ENCODE results near the gene TXK.

DNA sequence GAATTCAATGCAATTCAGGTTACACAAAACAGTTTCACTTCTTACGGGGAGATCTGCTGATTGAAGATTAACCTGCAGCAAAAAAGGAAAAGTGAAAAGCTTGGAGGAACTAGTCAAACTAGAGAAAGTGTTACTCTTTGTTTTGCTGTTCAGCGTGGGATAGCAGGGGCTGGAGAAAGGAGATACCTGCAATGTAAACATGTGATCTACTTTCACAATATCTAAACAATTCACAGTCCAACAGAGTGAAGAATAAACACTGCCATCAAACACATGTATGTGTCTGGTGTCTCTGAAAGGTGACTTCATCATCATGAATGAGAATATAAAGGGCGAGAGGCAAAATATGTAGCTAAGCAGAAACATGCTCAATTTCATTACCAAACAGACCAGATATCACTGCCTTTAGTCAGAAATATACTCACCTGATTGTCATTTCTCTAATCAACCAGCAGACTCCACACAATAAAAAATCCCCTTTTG is 91.0 kb downstream of the TXK start:
- TF ChIP-seq, protein P1, sequence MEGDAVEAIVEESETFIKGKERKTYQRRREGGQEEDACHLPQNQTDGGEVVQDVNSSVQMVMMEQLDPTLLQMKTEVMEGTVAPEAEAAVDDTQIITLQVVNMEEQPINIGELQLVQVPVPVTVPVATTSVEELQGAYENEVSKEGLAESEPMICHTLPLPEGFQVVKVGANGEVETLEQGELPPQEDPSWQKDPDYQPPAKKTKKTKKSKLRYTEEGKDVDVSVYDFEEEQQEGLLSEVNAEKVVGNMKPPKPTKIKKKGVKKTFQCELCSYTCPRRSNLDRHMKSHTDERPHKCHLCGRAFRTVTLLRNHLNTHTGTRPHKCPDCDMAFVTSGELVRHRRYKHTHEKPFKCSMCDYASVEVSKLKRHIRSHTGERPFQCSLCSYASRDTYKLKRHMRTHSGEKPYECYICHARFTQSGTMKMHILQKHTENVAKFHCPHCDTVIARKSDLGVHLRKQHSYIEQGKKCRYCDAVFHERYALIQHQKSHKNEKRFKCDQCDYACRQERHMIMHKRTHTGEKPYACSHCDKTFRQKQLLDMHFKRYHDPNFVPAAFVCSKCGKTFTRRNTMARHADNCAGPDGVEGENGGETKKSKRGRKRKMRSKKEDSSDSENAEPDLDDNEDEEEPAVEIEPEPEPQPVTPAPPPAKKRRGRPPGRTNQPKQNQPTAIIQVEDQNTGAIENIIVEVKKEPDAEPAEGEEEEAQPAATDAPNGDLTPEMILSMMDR (IDR thresholded peaks at IDR 0.05; ENCODE audit: insufficient read depth, low read length) = no peak
- TF ChIP-seq, protein P2, sequence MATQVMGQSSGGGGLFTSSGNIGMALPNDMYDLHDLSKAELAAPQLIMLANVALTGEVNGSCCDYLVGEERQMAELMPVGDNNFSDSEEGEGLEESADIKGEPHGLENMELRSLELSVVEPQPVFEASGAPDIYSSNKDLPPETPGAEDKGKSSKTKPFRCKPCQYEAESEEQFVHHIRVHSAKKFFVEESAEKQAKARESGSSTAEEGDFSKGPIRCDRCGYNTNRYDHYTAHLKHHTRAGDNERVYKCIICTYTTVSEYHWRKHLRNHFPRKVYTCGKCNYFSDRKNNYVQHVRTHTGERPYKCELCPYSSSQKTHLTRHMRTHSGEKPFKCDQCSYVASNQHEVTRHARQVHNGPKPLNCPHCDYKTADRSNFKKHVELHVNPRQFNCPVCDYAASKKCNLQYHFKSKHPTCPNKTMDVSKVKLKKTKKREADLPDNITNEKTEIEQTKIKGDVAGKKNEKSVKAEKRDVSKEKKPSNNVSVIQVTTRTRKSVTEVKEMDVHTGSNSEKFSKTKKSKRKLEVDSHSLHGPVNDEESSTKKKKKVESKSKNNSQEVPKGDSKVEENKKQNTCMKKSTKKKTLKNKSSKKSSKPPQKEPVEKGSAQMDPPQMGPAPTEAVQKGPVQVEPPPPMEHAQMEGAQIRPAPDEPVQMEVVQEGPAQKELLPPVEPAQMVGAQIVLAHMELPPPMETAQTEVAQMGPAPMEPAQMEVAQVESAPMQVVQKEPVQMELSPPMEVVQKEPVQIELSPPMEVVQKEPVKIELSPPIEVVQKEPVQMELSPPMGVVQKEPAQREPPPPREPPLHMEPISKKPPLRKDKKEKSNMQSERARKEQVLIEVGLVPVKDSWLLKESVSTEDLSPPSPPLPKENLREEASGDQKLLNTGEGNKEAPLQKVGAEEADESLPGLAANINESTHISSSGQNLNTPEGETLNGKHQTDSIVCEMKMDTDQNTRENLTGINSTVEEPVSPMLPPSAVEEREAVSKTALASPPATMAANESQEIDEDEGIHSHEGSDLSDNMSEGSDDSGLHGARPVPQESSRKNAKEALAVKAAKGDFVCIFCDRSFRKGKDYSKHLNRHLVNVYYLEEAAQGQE (IDR thresholded peaks at IDR 0.05; ENCODE audit: insufficient replicate concordance, low read depth) = no peak
- TF ChIP-seq POLR2AphosphoS5 (IDR thresholded peaks at IDR 0.05; ENCODE audit: low read depth) (no peak), GABPA (IDR thresholded peaks at IDR 0.05; ENCODE audit: low read depth) (no peak), SPI1 (IDR thresholded peaks at IDR 0.05; ENCODE audit: borderline replicate concordance, low read depth) (no peak)
